GM20431 (cell line): ENCODE measurements around the gene MMP24.

Source experiments
- in situ Hi-C: fragments of 300-500 bp; cut with MseI, MboI; formaldehyde crosslinking; loops from one replicate; pipeline ENCODE4 v1.15.0; 2020; ENCODE audit warnings: low sequenced_read_pairs; ENCODE audit not compliant: unreplicated experiment

MMP24 gene

DNA sequence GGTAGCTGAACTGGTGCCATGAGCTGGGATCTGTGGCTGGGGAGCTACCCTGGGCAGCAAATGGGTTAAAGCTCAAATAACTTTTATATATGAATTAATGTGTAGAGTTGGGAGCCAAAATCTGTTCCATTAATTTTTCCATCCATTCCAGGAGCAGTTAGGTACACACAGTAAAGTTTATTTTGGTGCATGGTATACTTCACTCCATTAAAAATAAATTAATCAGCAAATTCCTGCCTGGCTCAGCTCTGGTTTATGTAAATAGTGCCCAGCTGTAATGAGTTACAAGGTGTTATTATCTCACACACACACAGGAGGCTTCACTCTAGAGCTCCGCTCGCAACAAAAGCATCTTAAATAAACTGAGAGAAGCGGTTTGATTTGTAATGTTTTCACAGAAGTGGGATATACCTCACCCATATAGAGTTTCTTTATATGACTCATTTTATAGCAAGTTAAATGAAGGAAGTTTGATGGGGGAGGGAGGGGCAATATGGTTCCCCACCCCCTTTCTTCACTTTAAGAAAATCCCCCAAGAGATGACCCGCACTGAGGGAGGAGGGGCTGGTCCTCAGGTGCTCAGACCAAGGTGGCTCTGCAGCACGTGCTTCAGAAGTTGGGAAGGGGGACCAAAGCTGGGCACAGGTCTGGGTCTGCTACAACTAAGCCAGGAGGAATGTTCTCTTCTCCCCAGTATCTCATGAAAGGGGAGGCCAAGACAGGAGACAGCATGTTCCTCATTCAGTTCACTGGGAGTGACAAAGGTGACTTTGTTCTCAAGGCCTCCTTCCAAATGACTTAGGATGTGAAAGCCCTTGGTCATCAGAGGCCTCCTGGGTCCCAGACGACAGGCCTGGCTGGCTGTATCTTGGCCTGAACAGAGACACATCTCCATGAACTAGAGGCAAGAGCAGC, 76.2 kb downstream of the MMP24 start:
- in situ Hi-C loops: loop anchor here (25.0 kb wide), 1 partner anchor 210 kb away; no protein-coding TSS in a partner anchor

DNA sequence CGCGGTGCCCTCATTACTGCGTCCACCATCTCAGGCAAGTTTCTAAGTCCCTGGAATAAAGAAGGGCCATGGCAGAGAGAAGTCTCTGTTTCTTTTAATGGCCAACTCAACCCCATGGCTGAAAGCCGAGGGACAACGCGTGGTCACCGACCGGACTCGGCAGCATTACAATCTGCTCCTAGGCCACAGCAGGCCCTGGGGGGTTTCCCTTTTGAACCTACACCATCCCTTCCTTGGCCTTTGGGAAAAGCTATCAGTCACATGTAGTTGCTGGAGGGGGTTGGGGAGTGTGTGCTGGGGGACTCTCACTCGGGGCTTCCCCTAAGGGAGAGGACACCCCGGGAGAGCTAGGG, 76.9 kb downstream of the MMP24 start:
- in situ Hi-C loops: loop anchor here (25.0 kb wide), 1 partner anchor 209 kb away; no protein-coding TSS in a partner anchor

DNA sequence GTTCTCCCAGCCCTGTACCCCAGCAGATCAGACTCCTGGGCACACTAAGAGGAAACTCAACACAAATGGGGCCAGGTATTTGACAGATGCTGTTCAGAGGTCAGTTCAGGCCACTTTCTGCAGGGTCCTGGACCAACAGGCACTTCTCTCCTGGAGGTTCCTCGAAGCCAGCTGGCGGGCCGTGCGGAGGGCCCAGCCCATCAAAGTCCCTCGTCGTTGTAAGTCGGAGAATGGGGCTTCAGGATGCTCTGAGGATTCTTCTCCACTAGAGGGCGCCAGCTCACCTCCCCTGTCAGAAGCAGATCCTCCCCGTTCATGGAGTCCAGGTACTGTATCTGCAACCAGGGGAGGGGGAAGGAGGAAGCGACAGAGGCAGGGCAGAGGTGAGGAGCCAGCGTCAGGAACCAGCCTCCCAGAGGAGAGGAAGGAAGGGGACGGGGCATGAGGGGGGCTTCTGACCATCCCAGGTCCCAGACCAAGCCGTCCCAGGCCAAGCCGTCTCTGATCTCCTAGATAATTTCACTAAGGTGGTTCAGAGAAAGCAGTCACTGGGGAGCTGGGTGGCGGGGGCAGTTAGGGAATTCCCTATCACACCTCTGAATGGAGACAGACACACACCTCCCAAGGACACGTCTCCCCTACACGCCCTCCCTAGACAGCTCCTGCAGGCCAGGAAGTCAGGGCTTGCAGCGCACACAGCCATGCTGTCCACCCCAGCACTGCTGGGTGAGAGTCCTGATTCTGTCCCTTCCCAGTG, 77.4 kb downstream of the MMP24 start:
- in situ Hi-C loops: loop anchor here (25.0 kb wide), 1 partner anchor 208 kb away; no protein-coding TSS in a partner anchor

DNA sequence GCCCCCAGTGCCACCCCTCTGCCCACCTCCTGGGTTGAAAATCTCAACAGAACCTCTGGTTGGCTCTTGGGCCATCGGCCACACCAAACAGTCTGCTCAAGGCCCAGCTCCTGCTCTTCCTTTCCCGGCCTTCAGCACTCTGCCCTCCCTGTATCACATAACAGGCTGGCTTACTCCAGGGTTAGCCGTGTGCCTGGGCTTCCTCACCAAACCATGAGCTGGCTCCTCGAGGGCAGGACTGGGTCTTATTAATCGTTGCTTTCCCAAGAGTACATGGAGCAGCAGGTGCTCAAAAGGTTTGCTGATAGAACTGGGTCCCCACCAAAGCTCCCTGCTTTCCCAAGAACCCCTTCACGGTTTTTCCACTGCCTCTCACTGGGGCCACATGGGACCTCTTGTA, 78.5 kb downstream of the MMP24 start:
- in situ Hi-C loops: loop anchor here (25.0 kb wide), 1 partner anchor 207 kb away; no protein-coding TSS in a partner anchor

DNA sequence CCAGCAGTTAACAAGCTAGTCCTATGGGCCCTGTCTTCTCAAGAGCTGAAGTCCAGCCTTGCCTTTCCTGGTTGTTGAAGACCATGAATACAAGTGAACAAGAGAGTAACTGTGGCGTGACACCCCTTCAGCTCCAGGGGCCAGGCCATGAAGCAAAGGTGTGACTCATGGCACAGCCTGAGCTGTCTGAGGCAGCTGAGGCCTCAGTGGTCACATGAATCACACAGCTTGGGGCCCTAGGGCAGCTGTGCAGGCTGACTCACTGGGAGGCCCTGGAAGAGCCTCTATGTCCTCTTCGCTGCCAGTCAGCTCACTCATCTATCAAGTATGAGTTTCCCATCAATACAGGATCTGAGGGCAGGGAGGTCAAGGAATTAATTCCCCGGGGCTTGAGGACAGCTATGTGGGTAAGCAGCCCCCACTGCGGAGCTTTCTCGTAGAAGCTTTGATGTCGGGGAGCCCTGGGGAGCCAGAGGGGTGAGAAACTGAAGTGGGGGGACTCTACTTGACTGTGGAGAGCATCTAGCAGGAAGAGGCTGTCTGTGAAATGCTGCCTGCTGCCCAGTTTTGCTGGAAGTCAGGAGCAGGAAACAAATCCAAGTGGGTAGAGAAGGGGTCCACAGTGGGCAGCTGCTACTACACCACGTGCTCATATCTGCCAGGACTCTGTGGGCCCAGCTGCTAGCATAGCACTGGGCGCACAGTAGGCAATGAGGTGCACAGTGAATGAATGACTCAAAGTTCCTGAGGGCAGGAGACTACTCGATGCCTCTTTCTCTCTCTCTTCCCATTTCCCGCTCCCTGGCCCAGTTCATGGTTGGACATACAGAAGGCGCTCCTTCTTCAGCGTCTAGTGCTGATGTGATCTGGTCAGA, 79.4 kb downstream of the MMP24 start:
- in situ Hi-C loops: loop anchor here (25.0 kb wide), 1 partner anchor 206 kb away; no protein-coding TSS in a partner anchor

DNA sequence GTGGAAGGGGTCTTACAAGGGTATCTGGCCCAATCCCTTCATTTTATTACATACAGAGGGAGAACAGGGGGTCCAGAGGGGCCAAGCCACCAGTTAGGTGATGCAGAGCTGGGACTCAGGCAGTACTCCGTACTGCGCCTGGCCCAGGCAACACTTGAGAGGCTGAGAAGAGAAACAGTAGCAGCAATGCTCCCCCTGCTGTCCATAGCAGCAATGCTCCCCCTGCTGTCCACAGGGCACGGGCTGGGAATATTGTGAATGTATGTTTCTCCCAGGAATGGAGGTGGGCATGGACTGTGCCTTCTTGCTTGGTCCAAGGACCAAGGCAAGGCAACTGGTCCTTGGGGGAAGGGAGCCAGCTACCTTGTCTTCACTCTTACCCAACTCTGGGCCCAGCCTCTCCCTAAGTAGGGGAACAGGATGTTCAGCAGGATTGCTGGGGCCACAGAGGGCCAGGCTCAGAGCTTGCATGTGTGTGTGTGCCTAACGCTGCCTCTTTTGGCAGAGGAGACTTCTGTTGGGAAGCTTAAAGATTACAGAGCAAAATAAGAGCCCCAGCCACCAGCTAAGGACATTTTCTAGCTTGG, 80.5 kb downstream of the MMP24 start:
- in situ Hi-C loops: loop anchor here (25.0 kb wide), 1 partner anchor 205 kb away; no protein-coding TSS in a partner anchor

DNA sequence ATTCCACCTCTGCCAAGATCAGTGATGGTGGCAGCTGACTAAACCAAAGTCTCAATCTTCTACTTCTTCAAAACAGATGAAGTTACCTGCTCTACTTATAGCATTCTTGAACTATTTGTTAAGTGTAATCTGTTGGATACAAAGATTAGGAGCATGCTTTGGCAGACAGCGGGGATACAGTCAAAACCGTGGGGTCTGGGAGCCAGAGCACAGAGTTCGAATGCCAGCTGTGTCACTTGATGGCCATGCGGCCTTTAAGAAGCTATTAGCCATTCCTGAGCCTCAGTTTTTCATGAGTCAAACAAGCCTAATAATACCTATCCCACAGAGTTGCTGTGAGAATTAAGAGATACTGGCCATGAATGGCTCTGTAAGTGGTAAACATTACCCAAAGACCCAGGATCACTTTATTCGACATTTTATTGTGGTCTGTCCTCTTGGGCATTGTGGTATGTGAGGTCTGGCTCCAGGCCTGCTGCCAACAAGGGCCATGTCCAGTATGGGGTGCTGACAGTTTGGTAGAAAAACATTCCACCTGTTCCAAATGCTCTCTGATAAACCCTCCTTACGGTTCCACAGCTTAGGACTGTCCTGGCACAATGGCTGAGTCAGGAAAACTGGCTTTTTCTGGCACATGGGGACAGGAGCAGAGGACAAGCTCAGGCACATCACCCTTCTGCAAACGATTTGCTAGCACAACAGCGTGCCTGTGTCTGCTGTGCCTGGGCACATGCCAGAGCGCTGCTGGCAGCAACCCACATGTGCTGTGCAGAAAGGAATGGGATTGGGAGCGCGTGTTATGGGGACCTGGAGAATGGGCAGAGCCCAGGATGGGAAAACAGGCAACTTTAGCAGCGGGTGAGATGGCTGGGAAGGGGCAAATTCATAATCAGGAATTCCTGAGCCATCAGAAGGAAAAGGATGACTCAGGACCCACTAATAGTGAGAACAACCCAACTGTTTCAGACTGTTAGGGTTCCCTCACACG, 81.5 kb downstream of the MMP24 start:
- in situ Hi-C loops: loop anchor here (25.0 kb wide), 1 partner anchor 204 kb away; no protein-coding TSS in a partner anchor

DNA sequence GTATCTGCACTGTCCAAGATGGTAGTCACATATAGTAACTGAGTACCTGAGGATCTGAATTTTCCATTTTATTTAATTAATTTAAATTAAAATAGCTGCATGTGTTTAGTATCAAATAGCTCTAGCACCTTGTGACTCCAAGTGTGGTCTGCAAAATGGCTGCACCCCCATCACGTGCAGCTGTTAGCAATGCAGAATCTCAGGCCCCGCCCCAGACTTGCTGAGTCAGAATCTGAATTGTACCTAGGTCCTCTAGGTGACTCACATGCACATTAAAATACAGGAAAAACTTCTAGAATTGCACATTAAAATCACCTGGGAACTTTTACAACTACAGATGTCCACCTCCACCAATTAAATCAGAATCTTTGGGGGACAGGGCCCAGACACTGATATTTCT, 84.9 kb downstream of the MMP24 start:
- in situ Hi-C loops: loop anchor here (10.0 to 25.0 kb wide), 2 partner anchors 123 to 201 kb away; partner anchors contain the start of gene GDF5

DNA sequence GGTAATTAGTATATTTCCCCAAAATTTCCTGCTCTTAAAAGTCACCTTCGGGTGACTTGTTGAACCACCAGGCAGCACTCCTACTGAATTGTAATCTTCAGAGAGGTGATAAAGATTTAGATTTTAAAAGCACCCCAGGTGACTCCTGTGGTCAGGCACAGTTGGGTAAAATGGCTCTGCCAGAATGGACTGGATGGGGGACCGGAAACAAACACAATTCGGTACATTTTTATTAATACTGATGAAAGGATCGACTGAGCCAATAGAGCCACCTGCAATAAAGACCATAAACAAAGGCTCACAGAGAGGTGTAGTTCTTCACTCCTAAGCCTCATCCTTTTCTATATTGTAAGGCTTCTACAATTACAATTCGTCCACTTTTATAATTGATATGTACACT, 85.3 kb downstream of the MMP24 start:
- in situ Hi-C loops: loop anchor here (10.0 to 25.0 kb wide), 2 partner anchors 123 to 200 kb away; partner anchors contain the start of gene GDF5

DNA sequence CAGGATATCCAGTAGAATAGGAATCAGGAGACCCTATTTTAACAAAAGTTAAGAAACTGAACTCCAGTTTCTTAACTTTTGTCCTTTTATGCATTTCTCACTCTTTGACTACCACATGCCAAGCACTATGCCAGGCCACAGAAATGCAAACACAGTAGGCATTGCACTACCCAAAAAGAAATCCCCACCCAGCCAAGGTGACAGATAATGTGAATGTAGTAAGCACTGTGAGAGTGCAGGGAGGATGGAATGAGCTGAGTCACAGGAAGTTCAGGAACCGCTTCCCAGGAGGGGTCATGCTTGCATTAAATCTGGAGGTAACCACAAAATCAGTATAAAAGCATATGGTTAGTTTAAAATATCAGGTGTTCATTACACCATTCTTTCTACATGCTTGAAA, 85.8 kb downstream of the MMP24 start:
- in situ Hi-C loops: loop anchor here (10.0 to 25.0 kb wide), 2 partner anchors 122 to 200 kb away; partner anchors contain the start of gene GDF5

DNA sequence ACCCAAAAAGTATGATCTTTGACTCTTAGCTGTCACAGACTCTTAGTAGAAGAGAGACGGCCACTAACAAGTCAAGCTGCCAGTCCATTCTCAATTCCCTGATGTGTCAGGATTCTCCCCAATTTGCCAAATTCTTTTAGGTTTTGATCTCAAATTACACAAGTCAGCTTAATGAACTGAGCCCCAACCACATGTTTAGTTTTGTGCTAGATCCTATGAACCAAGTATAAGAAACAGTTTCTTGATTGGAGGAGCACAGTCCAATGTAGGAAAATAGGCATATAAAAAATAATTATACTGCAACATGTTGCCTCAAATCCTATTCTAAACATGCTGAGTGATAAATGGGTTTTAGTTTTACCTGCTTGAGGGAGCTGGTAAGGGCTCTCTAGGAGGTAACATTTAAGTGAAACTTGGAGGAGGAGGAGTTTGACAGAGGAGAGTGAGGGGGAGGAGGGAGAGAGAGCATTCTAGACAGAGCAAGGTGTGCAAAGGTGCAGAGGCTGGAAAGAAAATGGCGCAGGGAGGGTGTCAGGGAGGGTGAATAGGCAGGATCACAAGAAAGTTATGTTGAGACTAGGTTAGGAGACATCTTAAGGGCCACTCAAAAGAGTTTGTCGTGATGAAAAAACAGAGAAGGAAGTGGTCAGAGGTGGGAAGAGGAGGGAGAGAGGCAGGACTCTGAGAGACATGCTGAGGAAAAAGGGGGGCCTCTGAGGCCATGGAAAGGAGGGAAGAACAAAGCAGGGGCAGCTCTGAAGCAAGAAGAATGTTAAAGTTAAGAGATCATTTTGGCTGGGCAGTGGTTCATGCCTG, 88.5 kb downstream of the MMP24 start:
- in situ Hi-C loops: loop anchor here (10.0 to 25.0 kb wide), 2 partner anchors 120 to 197 kb away; partner anchors contain the start of gene GDF5

DNA sequence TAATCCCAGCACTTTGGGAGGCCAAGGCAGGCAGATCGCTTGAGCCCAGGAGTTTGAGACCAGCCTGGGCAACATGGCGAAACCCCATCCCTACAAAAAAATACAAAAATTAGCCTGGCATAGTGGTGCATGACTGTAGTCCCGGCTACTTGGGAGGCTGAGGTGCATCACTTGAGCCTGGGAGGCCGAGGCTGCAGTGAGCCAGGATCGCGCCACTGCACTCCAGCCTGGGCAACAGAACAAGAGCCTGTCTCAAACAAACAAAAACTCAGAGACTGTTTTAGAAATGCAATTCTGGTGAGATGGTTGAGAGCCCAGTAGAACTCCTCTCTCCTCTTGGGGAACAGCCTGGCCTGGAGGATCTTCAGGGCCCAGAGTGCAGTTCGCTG, 89.1 kb downstream of the MMP24 start:
- in situ Hi-C loops: loop anchor here (10.0 to 25.0 kb wide), 2 partner anchors 119 to 197 kb away; partner anchors contain the start of gene GDF5

DNA sequence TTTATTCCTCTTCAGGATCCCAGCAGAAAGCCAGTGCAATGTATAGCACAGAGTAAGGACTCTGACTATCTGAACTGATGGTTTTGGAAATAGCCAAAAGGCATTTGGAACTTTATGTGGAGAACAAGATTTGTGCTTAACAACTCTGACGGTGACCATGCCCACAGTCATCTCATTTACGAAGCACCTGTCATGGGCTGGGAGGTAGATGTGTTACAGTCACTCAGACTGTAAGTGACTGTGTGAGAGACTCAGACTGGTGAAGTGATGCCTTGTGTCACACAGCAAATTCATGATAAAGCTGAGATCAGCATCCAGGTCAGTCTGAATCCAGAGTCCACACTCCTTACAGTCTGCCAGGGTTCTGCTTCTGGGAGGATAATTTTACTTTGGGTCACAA, 89.6 kb downstream of the MMP24 start:
- in situ Hi-C loops: loop anchor here (10.0 to 25.0 kb wide), 2 partner anchors 119 to 196 kb away; partner anchors contain the start of gene GDF5

DNA sequence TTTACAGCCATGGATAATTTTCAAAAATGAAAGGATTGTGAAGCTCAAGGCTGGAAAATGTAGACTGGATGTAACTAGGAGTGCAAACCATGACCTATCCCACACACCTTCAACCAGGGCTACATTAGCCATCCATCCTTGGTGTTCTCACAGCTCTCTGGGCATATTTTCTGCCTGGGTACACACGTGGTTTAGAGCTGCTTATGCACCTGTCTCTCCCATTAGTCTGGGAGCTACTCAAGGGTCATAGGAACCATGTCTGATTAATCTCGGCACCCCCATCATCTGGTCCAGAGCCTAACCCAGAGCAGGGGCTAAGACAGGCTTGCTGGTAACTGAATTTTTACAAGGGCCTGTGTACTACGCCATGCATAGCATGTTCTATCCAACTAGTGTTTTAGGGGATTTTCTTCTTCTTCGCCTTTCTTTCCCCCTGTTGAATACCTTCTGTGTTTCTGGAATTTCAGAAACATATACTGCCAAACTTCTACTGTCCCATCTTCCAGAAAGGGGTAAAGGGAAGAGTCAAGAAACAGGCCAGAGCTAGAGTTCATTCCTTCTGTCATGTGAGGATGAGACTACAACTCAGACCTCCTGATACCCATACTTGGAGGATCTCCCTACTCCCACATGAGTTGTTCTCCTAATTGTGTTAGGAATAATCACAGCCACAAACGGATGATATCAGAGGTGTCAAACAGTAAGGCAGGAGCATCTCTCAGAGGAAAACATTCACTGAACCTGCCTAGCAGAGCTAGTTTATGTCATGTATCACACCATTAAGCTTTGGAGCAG, 91.1 kb downstream of the MMP24 start:
- in situ Hi-C loops: loop anchor here (10.0 to 25.0 kb wide), 2 partner anchors 117 to 195 kb away; partner anchors contain the start of gene GDF5

DNA sequence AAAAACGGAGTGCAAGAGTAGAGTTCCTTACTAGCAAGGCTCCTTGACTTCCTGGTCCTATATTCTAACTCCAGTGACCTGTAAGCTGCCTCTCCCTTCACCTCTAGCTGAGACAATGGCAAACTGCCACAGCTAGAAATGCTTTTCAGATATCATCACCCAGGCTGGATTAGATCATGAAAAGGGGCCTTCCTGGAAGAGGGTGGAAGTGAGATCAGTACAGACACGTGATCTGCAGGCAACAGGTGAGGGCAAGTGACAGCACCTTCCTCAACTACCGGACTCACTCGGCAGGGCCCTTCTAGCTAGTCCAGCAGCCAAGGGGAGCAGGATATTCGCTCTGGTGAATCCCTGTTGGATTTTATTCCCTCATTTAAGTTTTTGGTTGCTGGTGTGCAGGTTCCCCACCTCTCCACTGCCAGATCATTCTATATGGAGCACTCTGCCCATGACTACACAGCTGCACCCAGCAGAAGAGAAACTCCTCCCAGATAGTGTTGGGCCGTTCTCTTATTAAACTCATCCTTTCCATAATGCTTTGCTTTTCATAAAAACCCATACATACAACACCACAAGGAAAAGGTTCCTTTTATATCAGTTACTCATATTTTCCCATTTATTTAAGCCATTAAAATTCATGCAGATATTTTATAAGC, 92.1 kb downstream of the MMP24 start:
- in situ Hi-C loops: loop anchor here (10.0 to 25.0 kb wide), 2 partner anchors 116 to 194 kb away; partner anchors contain the start of gene GDF5
